ENCODE measurements around the gene HIVEP2.

HIVEP2 gene

DNA sequence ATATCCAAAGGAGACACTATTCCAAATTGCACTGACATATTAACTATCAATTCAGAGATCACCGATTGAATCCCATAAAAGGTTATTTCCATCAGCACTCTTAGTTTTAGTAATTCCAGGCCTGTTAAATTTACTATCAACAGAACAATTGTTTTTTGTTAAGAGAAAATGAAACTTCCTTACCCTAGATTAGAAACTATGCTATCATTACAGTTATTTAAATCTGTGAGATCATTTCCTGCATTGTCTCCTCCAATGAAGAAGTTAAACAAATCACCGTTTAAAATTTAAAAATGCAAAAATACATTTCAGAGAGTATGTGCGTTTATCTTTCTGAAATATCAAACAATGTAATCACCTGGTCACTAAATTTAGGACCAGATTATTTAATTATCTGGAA lies 57.5 kb downstream of the HIVEP2 start:
- no peak for DNase-seq

DNA sequence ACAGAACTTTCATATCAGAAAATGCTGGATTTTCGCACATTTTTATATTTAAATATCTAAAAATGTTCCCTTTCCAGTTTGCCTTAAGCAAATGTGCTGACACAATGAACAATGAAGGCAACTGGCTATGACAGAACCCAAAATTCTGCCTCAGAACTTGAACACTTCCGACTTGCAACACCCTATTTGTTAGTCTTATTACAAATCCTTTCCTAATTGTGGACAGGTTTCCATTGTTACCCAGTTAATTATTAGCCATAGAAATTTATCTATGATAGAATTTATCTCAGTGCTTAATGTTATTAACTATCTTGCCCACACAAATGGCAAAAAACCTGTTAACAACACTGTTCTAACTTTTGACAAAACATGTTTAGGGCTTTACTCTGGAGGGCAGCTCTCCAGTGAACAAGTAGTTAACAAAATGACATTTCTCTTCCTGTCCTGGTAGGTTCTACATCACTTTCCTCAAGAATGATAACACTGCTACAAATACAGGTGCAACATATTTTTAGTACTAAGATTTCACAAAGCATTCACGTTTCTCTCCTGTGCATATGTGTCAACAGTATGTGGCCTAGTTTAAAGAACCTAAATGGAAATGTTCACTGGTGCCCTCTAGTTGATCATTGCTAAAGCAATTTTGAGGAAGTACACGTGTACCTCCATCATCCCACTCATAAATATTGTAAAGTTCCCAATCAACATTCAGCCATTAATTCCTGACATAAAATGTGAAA lies 58.4 kb downstream of the HIVEP2 start:
- peak; percentile 50 for DNase-seq

DNA sequence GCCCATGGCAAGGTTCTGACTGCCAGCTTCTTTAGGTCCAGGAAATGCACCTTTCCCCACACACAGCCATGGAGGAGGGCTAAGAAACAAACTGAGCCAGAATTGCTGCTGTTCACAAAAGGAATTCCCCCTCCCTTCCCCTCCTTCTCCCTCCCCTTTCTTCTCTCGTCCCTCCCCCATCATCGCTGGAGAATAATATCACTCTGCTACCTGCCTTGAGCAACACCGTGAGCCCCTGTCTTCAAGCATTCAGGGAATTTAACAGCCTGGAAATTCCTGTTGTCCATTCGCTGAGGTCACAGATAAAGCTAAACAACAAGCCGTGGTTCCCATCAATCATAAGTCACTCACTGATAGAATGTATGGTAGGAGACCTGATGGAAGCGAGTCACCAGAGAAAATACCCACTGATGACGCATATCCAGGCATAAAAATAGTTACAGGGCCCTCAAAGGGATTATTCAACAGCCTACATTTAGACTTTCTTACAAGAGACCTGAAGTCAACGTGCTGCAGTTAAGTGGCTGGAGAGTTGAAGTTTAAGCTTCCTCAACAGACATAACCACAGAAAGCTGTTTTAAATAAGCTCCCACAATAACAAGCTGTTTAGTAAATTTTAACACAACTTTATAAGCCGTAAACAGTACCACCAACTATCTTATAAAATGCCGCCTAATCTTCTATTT lies 59.7 kb downstream of the HIVEP2 start:
- peak; percentile 75 for DNase-seq

DNA sequence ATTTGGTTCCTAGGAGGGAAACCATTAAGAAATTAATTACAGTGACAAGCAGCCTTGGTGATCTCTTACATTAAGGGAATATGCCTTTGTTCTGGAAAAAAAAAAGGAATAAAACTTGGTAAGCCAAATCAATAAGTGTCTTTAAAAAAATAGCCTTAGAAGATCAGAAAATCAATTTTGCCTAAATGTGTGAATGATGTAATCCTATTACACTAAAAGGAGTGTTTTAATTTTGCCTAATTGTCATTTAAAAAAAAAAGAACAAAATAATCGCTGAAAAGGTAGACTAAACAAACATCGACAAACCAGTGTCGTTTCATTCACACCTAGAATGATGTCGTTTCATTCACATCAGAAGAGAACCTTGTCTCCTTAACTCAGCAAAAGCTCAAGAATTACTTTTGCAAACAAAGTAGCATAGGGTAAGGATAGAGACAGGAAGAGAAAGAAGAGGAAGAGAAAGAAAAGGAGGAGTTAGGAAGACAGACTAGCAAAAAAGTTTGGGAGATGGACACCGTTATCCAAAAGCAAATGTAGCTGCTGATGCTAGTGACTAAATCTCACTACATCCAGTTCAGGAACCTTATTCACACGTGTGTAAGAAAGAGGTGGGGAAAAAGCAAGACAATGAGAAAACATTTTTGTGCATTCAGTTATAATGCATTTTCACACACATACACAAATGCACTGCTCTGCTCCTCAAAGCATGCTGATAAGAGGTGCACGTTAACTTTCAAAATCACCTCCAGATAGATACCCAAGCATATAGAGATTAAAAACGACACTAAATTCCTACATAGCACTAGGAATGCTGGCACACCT lies 60.6 kb downstream of the HIVEP2 start:
- no peak for DNase-seq

DNA sequence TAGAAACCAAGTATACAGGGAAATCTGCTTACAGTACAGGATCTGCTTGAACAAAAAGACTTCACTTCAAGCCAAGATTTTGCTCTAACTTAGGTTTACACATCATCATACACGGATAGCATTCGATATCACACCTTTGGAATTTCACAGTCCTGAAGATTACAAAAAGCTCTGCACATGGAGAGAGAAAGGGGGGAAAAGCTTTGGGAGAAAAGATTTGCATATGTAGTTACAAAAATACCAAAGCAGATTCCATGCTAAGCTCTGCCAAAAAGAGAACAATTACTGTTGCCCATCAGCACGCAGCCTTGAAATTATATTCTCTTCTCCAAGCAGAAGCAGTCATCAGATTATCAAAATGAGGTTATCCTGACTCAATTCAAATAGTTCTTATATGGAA lies 62.0 kb downstream of the HIVEP2 start:
- DNase-seq, result no peak

DNA sequence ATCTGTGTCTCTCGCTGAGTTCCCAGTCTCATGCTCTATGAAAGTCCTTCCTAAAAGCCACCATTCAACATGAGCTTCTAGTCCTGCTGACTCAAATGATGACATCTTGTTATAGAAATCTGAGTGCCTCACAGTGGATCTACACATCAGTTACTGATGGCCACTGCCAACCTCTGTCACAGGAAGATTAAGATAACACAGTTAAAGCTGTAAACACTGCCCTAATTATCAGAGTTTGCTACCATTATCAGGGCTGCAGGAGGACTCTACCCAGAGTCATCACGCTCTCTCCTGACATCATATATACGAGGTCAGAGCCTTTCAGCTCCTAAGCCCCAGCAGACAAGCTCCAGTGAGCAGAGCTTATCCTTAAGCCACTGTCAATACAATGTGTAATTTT lies 63.2 kb downstream of the HIVEP2 start:
- DNase-seq, result no peak

DNA sequence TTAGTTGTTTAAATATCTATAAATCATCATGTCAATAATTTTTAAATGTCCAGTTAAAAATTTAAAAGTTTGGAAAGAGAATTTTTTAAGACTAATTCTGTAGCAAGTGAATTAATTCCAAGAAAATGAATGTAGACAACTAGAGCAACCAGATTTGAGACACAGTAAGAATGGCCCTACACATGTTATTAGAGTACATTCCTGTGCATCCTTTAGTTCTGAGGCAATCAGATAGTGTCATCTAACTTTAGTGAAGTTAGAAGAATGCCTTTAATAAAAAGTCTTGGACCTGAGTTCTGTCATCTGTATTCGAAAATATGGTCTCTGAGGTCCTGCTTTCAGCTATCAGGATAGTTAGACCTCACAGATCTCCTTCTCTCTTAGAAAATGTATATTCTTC lies 63.7 kb downstream of the HIVEP2 start:
- DNase-seq, result no peak

DNA sequence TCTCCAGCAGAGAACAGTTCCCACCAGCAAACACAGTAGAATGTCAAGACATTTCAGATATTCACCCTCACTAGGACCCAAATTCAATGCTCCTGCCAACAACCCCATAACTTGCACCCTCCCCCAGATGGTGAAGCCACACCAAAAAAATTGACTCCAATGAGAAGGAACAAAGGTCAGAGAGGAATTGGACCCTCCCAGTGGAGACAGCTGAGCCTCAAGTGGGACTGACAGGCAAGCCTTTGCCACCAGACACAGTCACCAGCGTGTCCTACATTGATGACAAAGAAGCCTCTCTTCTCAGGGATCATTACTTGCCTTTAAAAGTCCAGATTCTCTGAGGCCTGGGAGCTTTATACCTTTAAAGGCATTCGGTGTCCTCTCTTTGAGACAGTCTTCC lies 64.8 kb downstream of the HIVEP2 start:
- no peak for DNase-seq

DNA sequence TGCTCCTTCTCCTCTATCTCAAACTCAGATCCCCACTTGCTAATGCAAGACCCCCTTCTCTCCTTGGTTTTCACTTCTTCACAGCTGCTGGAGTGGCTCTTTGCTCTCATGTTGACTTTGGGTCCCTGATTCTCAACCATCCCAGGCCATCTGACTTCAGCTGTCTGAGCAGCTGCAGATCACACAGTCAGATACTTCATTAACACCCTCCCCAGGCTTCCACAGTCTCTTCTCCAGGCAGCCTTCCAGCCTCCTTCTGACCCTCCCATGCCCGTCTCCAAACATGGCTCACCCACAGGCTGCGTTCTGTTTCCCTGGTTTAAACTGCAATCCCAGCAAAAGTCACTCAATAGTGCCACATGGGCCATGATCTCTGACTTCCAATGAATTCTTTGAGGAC lies 65.4 kb downstream of the HIVEP2 start:
- no peak for DNase-seq

DNA sequence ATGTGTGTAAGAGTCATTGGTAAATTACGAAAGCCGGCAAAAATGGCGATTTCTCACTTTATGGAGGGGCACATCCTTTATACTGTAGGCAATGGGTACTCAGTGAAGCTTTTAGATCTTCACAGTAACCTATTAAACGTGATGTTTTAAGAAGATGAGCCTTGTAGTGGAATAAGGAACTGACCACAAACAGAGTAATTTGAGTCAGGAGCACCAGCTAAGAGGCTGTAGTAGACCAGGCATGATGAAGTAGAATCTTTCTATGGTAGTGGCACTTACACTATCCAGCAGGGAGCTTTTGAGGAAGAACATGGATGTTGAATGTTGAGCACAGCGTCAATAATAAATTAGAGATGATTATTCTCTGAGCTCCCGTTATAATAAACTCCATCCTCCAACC lies 65.9 kb downstream of the HIVEP2 start:
- no peak for DNase-seq

DNA sequence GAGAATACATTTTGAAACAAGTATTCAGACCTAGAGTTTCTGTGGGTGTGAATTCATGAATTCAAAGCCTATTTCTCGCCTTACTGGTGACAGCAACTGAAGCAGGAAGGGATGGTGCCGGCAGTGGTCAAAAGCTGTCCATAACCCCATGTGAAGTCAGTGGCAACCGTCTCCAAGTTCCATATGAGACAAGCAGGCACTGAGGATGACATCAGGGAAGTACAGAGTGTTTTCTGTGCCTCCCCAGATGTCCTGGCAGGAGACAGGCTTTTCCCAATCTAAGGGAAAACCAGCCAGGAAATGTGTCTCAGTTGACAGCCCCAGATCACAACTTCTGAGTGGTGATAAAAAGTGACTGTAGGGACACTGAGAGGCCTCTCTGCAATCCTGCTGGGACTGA lies 66.6 kb downstream of the HIVEP2 start:
- no peak for DNase-seq

DNA sequence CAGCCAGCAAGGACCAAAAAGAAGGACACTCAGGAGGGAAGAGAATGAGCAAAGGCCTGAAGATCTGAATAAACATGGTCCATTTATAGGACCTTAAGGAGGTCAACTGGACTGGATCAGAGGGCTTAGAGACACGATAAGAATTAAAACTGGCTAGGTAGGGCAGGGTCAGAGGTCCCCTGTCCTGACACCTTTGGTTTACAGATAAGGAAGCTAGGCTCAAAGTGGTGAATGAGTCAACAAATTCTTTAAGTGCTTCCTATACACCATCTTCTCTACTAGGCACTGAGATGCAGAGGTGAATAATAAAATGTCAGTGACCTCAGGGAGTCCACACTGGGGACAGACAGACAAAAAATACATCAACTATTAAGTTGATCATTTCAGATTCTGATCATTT lies 70.3 kb downstream of the HIVEP2 start:
- peak; percentile 38 for DNase-seq

DNA sequence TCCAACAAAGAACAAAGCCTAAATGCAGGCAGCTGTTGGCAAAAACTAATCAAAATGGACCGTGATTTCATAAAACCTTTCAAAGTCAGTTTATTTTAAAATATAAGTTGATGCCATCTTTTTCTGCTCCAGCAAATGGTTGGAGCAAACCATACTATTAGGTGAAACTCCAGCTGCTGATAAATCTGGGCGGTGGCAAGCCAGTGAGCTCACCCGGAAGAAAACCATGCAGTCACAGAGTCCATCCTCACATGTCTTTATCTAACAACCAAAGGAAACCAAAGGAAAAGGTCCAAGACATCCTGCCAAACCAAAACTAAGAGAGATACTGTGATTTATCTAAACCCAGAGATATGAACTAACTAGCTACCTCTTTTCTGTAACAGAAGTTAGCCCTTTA lies 72.6 kb downstream of the HIVEP2 start:
- no peak for DNase-seq

DNA sequence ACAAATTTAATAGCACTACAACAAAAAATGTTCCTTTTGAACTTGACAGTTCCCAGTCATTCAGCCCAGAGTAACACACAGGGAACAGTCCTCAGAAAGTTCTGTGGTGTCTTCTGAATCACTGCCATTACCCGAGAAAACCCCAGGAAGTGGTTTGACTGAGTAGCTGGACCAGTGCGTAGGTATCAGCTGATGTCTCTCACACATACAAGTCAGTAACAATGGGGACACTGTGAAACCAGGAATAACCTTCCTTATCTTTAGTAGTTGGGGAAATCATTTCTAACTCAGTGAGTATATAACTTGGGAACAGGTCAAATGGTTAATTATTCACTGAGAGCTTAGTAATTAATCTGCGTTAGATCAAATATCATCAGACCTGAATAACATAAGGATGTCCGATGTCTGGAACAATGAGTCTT lies 73.1 kb downstream of the HIVEP2 start:
- no peak for DNase-seq

DNA sequence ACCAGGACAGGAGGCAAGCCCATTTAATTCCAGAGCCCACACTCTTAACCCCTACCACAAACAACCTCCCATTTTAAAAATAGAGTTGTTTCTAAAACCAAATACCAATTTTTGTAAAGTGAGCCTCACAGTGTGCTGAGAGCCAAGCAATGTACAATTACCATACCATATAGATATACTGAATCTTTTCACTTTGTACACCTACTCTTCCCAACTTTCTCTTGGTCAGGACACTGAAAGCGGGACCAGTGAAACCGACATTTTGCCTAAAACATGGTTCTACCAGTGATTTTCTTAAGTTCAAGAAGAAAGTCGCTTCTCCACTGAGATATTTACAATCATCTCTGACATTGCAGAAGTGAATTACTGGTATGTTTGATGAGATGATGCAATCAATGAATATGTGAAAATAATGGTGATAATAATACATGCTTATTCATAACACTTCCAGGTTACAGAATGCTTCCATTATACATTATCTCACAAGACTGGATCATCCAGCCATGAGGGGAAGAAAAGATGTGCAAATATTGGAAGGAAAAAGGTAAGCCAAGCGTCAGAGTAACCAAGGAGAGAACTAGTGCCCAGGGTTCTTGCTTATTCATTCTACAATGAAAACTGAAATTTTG lies 74.1 kb downstream of the HIVEP2 start:
- DNase-seq, result no peak

DNA sequence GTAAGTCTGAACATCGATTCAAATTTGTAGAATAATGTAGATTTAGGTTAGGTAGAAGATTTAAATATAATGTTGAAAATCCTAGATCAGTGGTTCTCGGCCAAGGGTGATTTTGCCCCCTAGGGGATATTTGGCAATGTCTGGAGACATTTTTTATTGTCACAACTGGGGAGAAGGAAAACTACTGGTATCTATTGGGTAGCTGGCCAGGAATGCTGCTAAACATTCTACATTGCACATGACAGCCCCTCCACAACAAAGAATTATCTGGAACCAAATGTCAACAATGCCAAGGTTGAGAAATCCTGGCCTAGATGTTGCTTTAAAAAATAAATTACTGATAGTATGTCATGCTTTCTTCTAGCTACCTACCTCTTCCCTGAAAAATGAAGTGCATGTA lies 76.1 kb downstream of the HIVEP2 start:
- no peak for DNase-seq

DNA sequence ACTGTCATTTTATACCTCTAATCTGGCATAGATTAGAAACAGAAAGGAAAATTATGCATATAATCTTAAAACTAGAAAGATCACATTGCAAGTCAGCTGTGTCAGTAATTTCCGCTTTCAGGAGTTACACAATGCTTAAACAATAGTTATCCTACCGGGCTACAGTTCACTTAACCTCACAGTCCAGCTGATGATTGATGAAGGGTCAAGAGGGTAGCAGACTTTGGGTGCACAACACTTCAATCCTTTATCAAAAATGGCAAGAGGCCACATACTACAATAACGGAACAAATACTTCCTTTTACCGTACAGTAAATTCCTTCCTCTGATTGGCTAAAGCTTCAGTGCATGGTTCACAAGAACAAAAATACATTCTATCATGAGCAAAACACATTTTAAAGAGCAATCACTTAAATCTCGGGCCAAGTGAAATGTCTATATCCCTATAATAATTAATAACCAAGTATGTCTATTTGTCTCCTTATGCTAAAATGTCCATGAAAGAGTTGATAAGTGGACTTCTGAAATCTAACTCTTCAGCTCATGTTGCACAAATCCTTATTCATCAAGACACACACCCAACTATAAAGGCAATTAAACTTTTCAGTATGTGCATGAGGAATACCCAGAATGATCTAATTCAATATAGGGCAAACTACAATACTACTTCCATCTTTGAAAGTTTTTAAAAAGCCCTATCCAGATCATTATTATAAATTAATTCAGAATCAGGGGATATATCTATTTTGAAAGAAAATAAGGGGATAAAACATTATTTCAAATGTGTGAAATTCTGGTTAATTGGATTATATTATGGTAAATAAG lies 76.8 kb downstream of the HIVEP2 start:
- no peak for DNase-seq

DNA sequence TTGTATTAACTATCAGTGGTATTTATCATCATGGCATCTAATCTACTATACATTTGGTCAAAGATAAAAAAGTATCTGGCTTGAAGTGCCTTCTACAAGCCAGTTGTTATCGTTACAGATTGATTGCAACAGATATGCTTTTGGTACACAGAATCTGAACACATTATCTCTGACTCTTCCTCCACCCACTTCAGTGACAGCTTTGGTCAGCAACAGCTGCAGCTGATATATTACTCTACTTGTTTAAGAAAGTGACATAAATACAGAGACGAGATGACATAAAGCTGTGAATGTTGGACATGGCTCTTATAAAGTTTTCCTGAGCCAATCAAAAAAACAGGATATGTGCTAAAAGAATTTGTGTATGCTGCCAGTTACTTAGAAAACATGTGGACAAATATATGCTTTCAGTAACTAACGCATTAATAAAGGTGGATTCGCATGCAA lies 77.6 kb downstream of the HIVEP2 start:
- DNase-seq, result no peak

DNA sequence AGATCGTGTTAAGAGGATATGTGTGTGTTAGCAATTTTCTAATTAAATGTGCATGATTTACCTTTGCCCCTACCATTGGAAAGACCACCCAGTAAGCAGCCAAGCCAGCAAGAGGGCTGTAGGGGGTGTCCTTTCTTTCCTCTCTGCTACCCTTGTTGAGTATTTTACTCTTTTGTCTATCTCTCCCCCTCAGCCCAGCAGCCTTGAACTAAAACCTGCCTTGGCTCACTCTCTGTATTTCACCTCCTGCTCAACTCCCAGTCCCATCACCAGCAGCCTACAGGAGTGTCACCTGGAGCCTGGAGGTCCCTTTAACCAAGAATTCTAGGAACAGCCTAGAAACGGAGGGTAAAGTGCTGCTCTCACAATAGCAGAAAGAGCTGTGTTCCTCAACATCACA lies 81.0 kb downstream of the HIVEP2 start:
- no peak for DNase-seq

DNA sequence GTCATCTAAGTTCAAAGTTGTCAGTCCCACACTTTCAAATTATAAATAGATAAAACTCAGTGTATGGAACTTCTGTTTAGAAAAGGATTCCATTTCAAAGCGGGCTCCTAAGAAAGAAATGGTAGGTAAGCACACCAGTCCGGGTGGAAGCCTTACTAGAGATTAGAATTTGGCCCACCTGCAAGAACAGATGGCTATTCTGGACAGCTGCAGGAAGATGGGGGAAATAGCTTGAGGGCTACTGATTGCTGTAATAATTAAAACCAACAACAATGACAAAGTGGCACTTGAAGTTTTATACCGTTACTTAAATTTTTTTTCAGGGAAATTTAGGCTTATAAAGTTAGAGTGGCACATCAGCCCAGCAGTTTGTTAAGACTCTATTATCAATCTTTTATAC lies 83.3 kb downstream of the HIVEP2 start:
- no peak for DNase-seq

DNA sequence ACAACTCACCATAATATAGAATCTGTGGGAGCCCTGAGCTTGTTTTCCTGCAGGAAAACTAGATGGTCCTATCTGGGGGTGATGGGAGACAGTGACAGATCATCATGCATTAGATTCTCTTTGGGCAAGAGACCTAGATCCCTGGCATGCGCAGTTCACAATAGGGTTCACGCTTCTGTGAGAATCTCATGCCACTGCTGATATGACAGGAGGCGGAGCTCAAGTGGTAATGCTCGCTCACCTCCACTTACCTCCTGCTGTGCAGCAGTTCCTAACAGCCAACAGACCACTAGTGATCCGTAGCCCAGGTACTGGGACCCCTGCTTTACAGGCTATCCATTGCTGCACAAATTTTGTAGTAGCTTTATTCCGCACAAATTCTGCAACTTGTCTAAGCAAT lies 84.5 kb downstream of the HIVEP2 start:
- no peak for DNase-seq

DNA sequence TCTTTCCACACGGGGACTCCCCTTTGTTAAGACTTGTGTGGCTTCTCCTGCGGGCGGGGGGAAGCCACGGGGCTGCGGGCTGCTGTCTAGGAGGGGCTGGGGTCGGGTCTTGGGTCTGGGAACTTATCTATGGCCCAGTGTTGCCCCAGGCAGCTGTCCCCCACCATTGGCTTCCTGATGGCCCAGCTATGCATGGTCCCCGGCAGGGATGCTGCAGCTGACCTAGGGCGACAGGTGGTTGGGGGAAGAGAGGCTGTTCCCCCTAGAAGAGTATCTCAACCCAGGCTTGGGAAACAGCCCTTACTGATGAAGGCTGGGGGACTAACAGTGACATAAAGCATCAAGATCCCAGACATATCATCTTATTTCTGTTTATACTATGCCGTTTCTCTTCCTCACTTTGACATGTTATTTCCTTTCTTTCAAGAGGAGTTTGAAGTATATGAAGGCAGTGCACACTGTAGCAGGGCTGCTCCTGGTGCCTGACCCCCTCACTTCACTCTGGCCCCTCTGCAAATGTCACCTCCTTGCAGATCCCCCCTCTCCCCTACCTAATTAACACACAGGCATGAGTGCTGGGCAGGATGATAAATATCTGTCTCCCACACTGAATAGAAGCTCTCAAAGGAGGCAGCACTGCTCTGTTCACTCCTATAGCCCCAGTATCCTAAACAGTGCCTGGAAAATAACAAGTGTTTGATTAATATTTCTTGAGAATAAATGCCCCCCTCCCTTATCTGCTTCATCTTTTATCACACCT lies 87.0 kb downstream of the HIVEP2 start:
- DNase-seq, result no peak
